Colonic mucosa (tissue), 4 donors: ENCODE measurements around the gene RASGRF1. TPM values are rescaled to one million over a fixed set of nuclear protein-coding genes. Genes with fewer than 3 reads are reported as not detected.
A peak's percentile ranks its signal among the peaks of the same experiment; 100 is the strongest.

Source experiments
- DNase-seq: peaks from one replicate; pipeline ENCODE4 v3.0.0-alpha.2; 2020
- H3K27ac ChIP-seq: fragments of 200-600 bp; one replicate; pipeline ENCODE4 v1.8.0; 2021
- H3K27me3 ChIP-seq: fragments of 200-600 bp; one replicate; pipeline ENCODE4 v1.8.0; 2021
- H3K36me3 ChIP-seq: fragments of 200-600 bp; one replicate; pipeline ENCODE4 v1.8.0; 2021
- H3K4me1 ChIP-seq: fragments of 200-600 bp; one replicate; pipeline ENCODE4 v1.8.0; 2021; ENCODE audit warnings: mild to moderate bottlenecking
- H3K4me3 ChIP-seq: fragments of 200-600 bp; one replicate; pipeline ENCODE4 v1.8.0; 2021
- H3K9ac ChIP-seq, 2 donors: one replicate each; pipeline ENCODE4 v1.7.0; 2013; ENCODE audit warnings: control low read depth in 2 of 2, low read depth in 2 of 2, low read length in 2 of 2
- H3K9me3 ChIP-seq: fragments of 200-600 bp; one replicate; pipeline ENCODE4 v1.8.0; 2021
- CTCF ChIP-seq: fragments of 200-600 bp; IDR thresholded peaks from one replicate; pipeline ENCODE4 v1.8.0; 2022; ENCODE audit warnings: antibody characterized with exemption, mild to moderate bottlenecking
- intact Hi-C: fragments of 100-400 bp; cut with DNase I; formaldehyde crosslinking; loops from one replicate; pipeline ENCODE4 v1.14.1; 2022
- total RNA-seq, 2 donors: library from RNA; stranded (reverse); fragmentation: NEBNext Ultra II Directional in 1 of 2; extraction: Animal tissue kit (Norgen Biotek cat#: 25700) in 1 of 2; gene quantifications; one replicate each; pipeline ENCODE4 v1.2.1, GENCODE V29; 2021
- donor health status: healthy.
- donor health status: DM: no; HTN: no; CAD: no.
- donor health status: DM: no; HTN: no; CAD: no.

The RASGRF1 gene
- total RNA-seq, 2 donors from 2014 or later, result 0.15 to 0.56 TPM

- Histone ChIP-seq H3K36me3 (no peaks in the 10 kb centered on the region), H3K4me1 (no peaks in the 10 kb centered on the region), H3K9ac (no peak overlapping the region), H3K4me3 (no peak overlapping the region), H3K27ac (no peak overlapping the region), H3K27me3 (no peaks in the 10 kb centered on the region), H3K9me3 (no peaks in the 10 kb centered on the region)
- intact Hi-C loops, result loop anchor here (5.0 kb wide), 1 partner anchor 69 kb away; no protein-coding TSS in a partner anchor
- DNase-seq, result no peak
- no peak for TF ChIP-seq CTCF
These were observed 108.9 kb downstream of the RASGRF1 start for GRCh38 chr15:78981532-78982313.

GRCh38 chr15:78979456-78980320 is 110.9 kb downstream of the RASGRF1 start:
- no peaks in the 10 kb centered on the region for H3K9me3 ChIP-seq
- no peaks in the 10 kb centered on the region for H3K27me3 ChIP-seq
- H3K4me3 ChIP-seq, result no peak overlapping the region
- no peaks in the 10 kb centered on the region for H3K36me3 ChIP-seq
- intact Hi-C loops, result loop anchor here (5.0 kb wide), 1 partner anchor 67 kb away; no protein-coding TSS in a partner anchor
- H3K4me1 ChIP-seq, result no peaks in the 10 kb centered on the region
- DNase-seq, result peak; percentile 71
- no peak overlapping the region for H3K27ac ChIP-seq
- peak; percentile 72 for TF ChIP-seq CTCF
- H3K9ac ChIP-seq, result no peak overlapping the region

GRCh38 chr15:78978601-78979179 is 111.9 kb downstream of the RASGRF1 start:
- DNase-seq, result no peak
- no peak for TF ChIP-seq CTCF
- no peaks in the 10 kb centered on the region for H3K9me3 ChIP-seq
- no peaks in the 10 kb centered on the region for H3K4me1 ChIP-seq
- no peak overlapping the region for H3K27ac ChIP-seq
- H3K27me3 ChIP-seq, result no peaks in the 10 kb centered on the region
- H3K36me3 ChIP-seq, result no peaks in the 10 kb centered on the region
- H3K4me3 ChIP-seq, result no peak overlapping the region
- intact Hi-C loops, result no loop called here
- no peak overlapping the region for H3K9ac ChIP-seq

GRCh38 chr15:78977591-78978347 is 112.8 kb downstream of the RASGRF1 start:
- H3K36me3 ChIP-seq, result no peaks in the 10 kb centered on the region
- TF ChIP-seq CTCF, result no peak
- H3K9ac ChIP-seq, result no peak overlapping the region
- no peak overlapping the region for H3K27ac ChIP-seq
- intact Hi-C loops, result no loop called here
- no peaks in the 10 kb centered on the region for H3K4me1 ChIP-seq
- no peak for DNase-seq
- no peak overlapping the region for H3K4me3 ChIP-seq
- H3K27me3 ChIP-seq, result no peaks in the 10 kb centered on the region
- no peaks in the 10 kb centered on the region for H3K9me3 ChIP-seq

GRCh38 chr15:78977091-78977571 is 113.4 kb downstream of the RASGRF1 start:
- Histone ChIP-seq H3K9ac (no peak overlapping the region), H3K4me3 (no peak overlapping the region), H3K36me3 (no peaks in the 10 kb centered on the region), H3K27me3 (no peaks in the 10 kb centered on the region), H3K27ac (no peak overlapping the region), H3K9me3 (no peaks in the 10 kb centered on the region), H3K4me1 (no peaks in the 10 kb centered on the region)
- intact Hi-C loops, result no loop called here
- no peak for TF ChIP-seq CTCF
- no peak for DNase-seq
